PC-3 (cell line): ENCODE measurements around the gene CARD19. TPM values are rescaled to one million over a fixed set of nuclear protein-coding genes. Genes with fewer than 3 reads are reported as not detected.
A peak's percentile ranks its signal among the peaks of the same experiment; 100 is the strongest.

Source experiments
- ATAC-seq: fragments of 200-7000 bp; cut with Tn5 transposase; 2 replicates; pipeline ENCODE4 v1.9.1; 2020; ENCODE audit warnings: mild to moderate bottlenecking, moderate library complexity
- BruUV-seq: library from RNA; stranded (reverse); fragments of 400-500 nt; replicated peaks from 2 replicates; lab custom pipeline; 2021; lab: Mats Ljungman, UMichigan
- CTCF ChIA-PET: fragments of 300-600 bp; sonication (Branson Sonifier 250); formaldehyde crosslinking; loops from one replicate; lab custom pipeline; 2022; ENCODE audit warnings: antibody characterized with exemption; lab: Charles Lee
- POLR2A ChIA-PET: fragments of 300-600 bp; sonication (Branson Sonifier 250); formaldehyde crosslinking; loops from one replicate; lab custom pipeline; 2022; ENCODE audit warnings: antibody characterized with exemption; ENCODE audit not compliant: unreplicated experiment; lab: Charles Lee
- DNase-seq: peaks from one replicate; pipeline ENCODE4 v3.0.0-alpha.2; 2015
- H2AFZ ChIP-seq: fragments of 300-600 bp; sonication (generic); 2 replicates; pipeline ENCODE4 v1.6.0; 2016; ENCODE audit warnings: antibody characterized with exemption, low read length
- H3F3A ChIP-seq: fragments of 300-600 bp; sonication (generic); one replicate; pipeline ENCODE4 v1.6.0; 2017; ENCODE audit warnings: antibody characterized with exemption, low read length, control low read depth, mild to moderate bottlenecking; ENCODE audit not compliant: unreplicated experiment
- H3K27ac ChIP-seq: fragments of 300-600 bp; sonication (generic); 2 replicates; pipeline ENCODE4 v1.5.1; 2016; ENCODE audit warnings: mild to moderate bottlenecking, low read length
- H3K27me3 ChIP-seq: fragments of 300-600 bp; sonication (generic); 2 replicates; pipeline ENCODE4 v1.6.1; 2016; ENCODE audit warnings: low read length, mixed read lengths
- H3K36me3 ChIP-seq: fragments of 300-600 bp; sonication (generic); 2 replicates; pipeline ENCODE4 v1.6.1; 2016; ENCODE audit warnings: low read depth, mixed run types, low read length, mixed read lengths
- H3K4me1 ChIP-seq: fragments of 300-600 bp; sonication (generic); 2 replicates; pipeline ENCODE4 v1.5.1; 2016; ENCODE audit warnings: low read length; ENCODE audit not compliant: insufficient read depth
- H3K4me2 ChIP-seq: fragments of 300-600 bp; sonication (generic); 2 replicates; pipeline ENCODE4 v1.6.0; 2016; ENCODE audit warnings: low read length
- H3K4me3 ChIP-seq: fragments of 300-600 bp; sonication (generic); 2 replicates; pipeline ENCODE4 v1.5.1; 2016; ENCODE audit warnings: mild to moderate bottlenecking, low read length, mixed read lengths
- H3K79me2 ChIP-seq: fragments of 300-600 bp; sonication (generic); 2 replicates; pipeline ENCODE4 v1.6.1; 2017; ENCODE audit warnings: low read length, mixed read lengths
- H3K9ac ChIP-seq: fragments of 300-600 bp; sonication (generic); 2 replicates; pipeline ENCODE4 v1.6.0; 2016; ENCODE audit warnings: mild to moderate bottlenecking, low read length
- H3K9me2 ChIP-seq: fragments of 300-600 bp; sonication (generic); replicated peaks from 2 replicates; pipeline ENCODE4 v1.6.1; 2016; ENCODE audit warnings: mixed run types, low read length, mixed read lengths
- H3K9me3 ChIP-seq: fragments of 300-600 bp; sonication (generic); 2 replicates; pipeline ENCODE4 v1.6.1; 2016; ENCODE audit warnings: low read length, mixed read lengths
- H4K20me1 ChIP-seq: fragments of 300-600 bp; sonication (generic); 2 replicates; pipeline ENCODE4 v1.6.1; 2016; ENCODE audit warnings: low read length, mixed read lengths
- EZH2 ChIP-seq: fragments of 300-600 bp; sonication (generic); IDR thresholded peaks from one replicate; pipeline ENCODE4 v1.6.1; 2017; ENCODE audit warnings: antibody characterized with exemption, mild to moderate bottlenecking, low read length; ENCODE audit not compliant: unreplicated experiment
- EZH2phosphoT487 ChIP-seq: fragments of 300-600 bp; sonication (generic); IDR thresholded peaks from 2 replicates; pipeline ENCODE4 v1.6.1; 2018; ENCODE audit warnings: mild to moderate bottlenecking, antibody characterized with exemption, low read length, borderline replicate concordance
- intact Hi-C: fragments of 100-400 bp; cut with micrococcal nuclease; formaldehyde crosslinking; loops from 2 replicates; pipeline ENCODE4 v1.9.0; 2023
- total RNA-seq: library from RNA; depleted of rRNA; stranded (reverse); fragments of >200 nt; gene quantifications from 2 replicates; pipeline ENCODE4 v1.2.3, GENCODE V29; 2014
- TF ChIP-seq, protein P1 (sequence below): fragments of 300-600 bp; sonication (generic); conservative IDR thresholded peaks from 2 replicates; pipeline ENCODE4 v1.5.1; 2017; ENCODE audit warnings: antibody characterized with exemption, low read depth, mild to moderate bottlenecking, low read length

Gene CARD19
- total RNA-seq, 1 experiment from 2014 or later: 68.6 TPM

DNA sequence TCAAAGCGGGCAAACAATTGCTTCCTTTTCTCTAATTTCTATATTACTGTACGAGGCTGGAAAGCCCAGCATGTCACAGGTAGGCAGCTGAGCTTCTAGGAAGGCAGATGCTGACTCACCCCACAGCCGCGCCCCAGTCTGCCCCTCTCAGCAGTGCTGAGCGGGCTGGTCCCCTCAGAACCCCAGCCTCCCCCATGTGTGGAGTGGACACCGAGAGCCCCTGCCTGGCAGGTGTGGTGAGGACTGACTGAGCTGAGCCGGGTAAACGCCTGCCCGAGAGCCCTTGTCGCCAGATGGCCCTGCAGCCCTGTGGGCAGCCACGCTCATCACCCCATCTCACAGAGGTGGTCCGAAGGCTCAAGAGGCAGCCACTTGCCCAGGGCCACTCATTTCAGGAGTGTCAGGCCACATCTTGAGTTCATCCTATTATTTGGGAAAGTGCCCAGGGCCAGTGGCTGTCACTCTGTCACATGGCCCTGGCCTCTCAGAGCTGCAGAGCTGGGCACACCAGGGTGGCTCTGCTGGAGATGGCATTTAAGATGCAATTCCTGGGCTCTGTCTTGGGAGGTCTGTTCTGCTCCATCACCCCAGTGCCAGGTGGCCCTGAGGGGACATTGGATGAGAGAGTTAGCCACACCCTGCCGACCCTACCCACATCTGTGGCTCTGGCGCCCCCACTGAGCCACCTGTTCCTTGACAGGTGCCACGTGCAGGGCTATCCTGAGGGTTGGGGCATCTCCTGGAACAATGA lies 12.4 kb downstream of the CARD19 start:
- no peak overlapping the region for H3K9ac ChIP-seq
- H3F3A ChIP-seq: no peaks in the 10 kb centered on the region
- intact Hi-C loops: no loop called here
- H3K4me2 ChIP-seq: no peak overlapping the region
- H4K20me1 ChIP-seq: no peaks in the 10 kb centered on the region
- H3K4me1 ChIP-seq: peaks cover 24% of the 10 kb centered on the region
- ATAC-seq (peak; percentile 7; the same call in 1 of the 2 replicates), DNase-seq (no peak)
- no TSS peak for BruUV-seq
- ChIA-PET CTCF (interaction anchor here (0.6 to 1.2 kb wide), 6 partner anchors 10 to 342 kb away, joined by 3 to 4 read pairs (median 3); no protein-coding TSS in a partner anchor), POLR2A (no interaction called here)
- H3K27me3 ChIP-seq: no peaks in the 10 kb centered on the region
- peaks cover 11% of the 10 kb centered on the region for H3K36me3 ChIP-seq
- H3K9me2 ChIP-seq: no peaks in the 10 kb centered on the region
- H2AFZ ChIP-seq: no peak overlapping the region
- H3K27ac ChIP-seq: no peak overlapping the region
- no peak for TF ChIP-seq EZH2
- TF ChIP-seq, protein P1, sequence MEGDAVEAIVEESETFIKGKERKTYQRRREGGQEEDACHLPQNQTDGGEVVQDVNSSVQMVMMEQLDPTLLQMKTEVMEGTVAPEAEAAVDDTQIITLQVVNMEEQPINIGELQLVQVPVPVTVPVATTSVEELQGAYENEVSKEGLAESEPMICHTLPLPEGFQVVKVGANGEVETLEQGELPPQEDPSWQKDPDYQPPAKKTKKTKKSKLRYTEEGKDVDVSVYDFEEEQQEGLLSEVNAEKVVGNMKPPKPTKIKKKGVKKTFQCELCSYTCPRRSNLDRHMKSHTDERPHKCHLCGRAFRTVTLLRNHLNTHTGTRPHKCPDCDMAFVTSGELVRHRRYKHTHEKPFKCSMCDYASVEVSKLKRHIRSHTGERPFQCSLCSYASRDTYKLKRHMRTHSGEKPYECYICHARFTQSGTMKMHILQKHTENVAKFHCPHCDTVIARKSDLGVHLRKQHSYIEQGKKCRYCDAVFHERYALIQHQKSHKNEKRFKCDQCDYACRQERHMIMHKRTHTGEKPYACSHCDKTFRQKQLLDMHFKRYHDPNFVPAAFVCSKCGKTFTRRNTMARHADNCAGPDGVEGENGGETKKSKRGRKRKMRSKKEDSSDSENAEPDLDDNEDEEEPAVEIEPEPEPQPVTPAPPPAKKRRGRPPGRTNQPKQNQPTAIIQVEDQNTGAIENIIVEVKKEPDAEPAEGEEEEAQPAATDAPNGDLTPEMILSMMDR: no peak
- H3K9me3 ChIP-seq: peaks cover 5% of the 10 kb centered on the region; the same call in 1 of the 2 replicates
- H3K4me3 ChIP-seq: no peak overlapping the region
- peaks cover 38% of the 10 kb centered on the region for H3K79me2 ChIP-seq

DNA sequence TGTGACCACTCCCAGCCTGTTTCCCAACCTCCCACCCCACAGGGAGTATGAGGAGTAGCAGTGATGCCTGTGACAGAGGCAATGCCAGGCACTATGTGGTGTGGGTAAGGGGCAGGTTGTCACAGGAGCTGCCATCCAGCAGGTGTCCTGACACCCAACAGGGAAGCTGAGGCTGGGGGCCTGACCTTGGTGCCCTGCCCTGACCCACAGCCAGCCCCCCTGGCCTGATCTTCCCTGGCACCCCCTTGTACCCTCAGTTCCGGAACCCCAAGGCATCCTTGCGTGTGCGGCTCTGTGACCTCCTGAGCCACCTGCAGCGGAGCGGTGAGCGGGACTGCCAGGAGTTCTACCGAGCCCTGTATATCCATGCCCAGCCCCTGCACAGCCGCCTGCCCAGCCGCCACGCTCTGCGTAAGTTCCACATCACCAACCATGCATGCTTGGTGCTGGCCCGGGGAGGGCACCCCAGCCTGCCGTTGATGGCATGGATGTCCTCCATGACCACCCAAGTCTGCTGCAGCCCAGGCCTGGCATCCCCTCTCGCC lies 14.4 kb downstream of the CARD19 start:
- intact Hi-C loops: no loop called here

More for the DNA sequence above, 14.4 kb downstream of the CARD19 start:
- no peaks in the 10 kb centered on the region for H3K9me3 ChIP-seq
- H3F3A ChIP-seq: no peaks in the 10 kb centered on the region
- H3K4me2 ChIP-seq: no peak overlapping the region
- peaks cover 19% of the 10 kb centered on the region for H3K79me2 ChIP-seq
- POLR2A ChIA-PET: no interaction called here
- BruUV-seq: no TSS peak
- H3K27me3 ChIP-seq: no peaks in the 10 kb centered on the region
- DNase-seq (no peak), ATAC-seq (no peak)
- CTCF ChIA-PET: no interaction called here
- no peak overlapping the region for H3K27ac ChIP-seq
- H2AFZ ChIP-seq: no peak overlapping the region
- no peak overlapping the region for H3K4me3 ChIP-seq
- no peaks in the 10 kb centered on the region for H4K20me1 ChIP-seq
- peaks cover 24% of the 10 kb centered on the region for H3K4me1 ChIP-seq
- no peak overlapping the region for H3K9ac ChIP-seq
- TF ChIP-seq EZH2phosphoT487 (no peak), EZH2 (no peak)
- TF ChIP-seq, protein P1: no peak
- no peaks in the 10 kb centered on the region; the same call in 1 of the 2 replicates for H3K36me3 ChIP-seq
- no peaks in the 10 kb centered on the region for H3K9me2 ChIP-seq
